Bronchial epithelial cell (primary cell): ENCODE results near the gene ANKH. TPM values are rescaled to one million over a fixed set of nuclear protein-coding genes. Genes with fewer than 3 reads are reported as not detected.

Experiments used
- DNase-seq: peaks from one replicate; pipeline ENCODE4 v3.0.0-alpha.2; 2010; ENCODE audit warnings: low read depth
- FAIRE-seq: peaks from 2 replicates; lab custom pipeline; 2011; peaks lifted over from hg19 to GRCh38; lab: Jason Lieb, UNC
- H3K27me3 ChIP-seq: 2 replicates; pipeline ENCODE4 v1.5.1; 2011; ENCODE audit warnings: low read length; ENCODE audit not compliant: control insufficient read depth, insufficient read depth
- H3K36me3 ChIP-seq: 2 replicates; pipeline ENCODE4 v1.5.1; 2011; ENCODE audit warnings: low read length; ENCODE audit not compliant: control insufficient read depth, insufficient read depth
- H3K4me3 ChIP-seq: 2 replicates; pipeline ENCODE4 v1.5.1; 2011; ENCODE audit warnings: mild to moderate bottlenecking, low read depth, low read length, control low read depth
- CTCF ChIP-seq: IDR thresholded peaks from 2 replicates; pipeline ENCODE4 v1.5.1; 2011; ENCODE audit warnings: mild to moderate bottlenecking, moderate library complexity, low read length, control low read depth, inconsistent platforms; ENCODE audit not compliant: insufficient read depth, severe bottlenecking
- total RNA-seq: library from RNA; depleted of rRNA; stranded (reverse); fragments of >200 nt; gene quantifications from 2 replicates; pipeline ENCODE4 v1.2.1, GENCODE V29; 2014

Gene ANKH
- total RNA-seq, 1 donor from 2014 or later, result 12.9 TPM

DNA sequence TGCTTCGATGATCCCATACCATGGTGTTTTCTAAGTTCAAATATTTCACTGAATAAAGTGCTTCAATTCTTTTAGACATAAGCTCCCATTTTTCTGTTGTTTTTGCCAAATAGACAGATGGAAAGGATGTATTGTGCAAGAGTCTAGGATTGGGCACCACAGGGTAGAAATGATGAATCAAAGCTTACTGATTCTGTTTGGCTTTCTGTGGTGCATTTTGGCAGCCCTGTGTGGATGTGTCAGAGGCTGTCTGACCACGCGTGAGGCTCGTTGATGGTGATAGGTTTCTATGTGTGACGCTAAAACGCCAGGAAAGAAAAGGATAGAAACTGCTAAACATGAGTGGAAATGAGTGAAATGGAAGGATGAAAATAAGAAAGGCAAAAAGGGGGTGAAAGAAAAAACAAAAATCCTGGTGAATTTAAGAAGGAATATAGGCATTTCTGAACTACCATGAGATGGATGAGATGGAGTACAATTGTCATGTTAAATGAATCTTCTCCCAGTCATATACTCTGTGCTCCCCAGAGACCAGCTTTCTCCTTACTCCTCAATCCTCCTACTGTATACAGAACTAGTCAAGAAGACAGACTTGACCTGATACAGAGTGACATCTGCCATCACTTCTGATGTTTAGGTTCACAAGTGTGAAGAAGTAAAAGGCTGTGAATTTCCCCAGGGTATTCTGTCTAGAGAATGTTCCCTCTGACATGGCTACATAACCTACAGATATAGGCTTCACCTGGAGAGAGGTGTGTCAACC, 54.4 kb downstream of the ANKH start:
- FAIRE-seq, result no peak

DNA sequence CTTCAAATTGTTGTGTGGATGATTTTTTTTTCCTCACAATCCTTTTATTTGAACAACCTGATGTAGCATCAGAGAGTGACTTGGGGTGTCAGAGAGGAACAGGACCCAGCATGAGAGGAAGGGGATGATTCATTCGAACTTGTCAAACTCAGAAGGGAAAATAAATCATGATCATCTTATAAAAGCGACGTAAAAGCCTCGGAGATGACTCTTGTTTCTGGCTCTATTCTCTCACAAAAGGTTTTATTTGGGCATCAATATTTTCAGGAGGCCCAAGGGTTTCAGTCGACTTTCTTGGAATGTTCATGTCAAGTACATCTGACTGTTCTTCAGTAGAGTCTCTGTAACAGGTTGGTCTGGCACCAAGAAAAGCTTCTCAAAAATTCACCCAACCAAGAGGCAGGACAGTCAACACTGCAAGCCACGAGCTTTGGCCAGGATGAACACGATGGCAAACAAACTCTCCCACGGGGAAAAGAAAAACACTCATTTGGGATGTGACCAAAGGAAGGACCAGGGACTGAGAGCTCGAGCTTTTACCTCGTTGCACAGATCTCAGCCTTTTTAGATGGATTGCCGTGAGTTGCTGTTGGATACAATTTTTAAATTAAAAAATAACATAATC, 55.1 kb downstream of the ANKH start:
- no peak overlapping the region for H3K4me3 ChIP-seq
- H3K36me3 ChIP-seq, result no peaks in the 10 kb centered on the region
- no peak for TF ChIP-seq CTCF
- H3K27me3 ChIP-seq, result no peaks in the 10 kb centered on the region
- DNase-seq (peak; percentile 83), FAIRE-seq (no peak)

More for the DNA sequence above, 54.4 kb downstream of the ANKH start:
- no peak overlapping the region for H3K4me3 ChIP-seq
- DNase-seq, result peak; percentile 90
- TF ChIP-seq CTCF, result no peak
- no peaks in the 10 kb centered on the region for H3K36me3 ChIP-seq
- H3K27me3 ChIP-seq, result no peaks in the 10 kb centered on the region

GRCh38 chr5:14813747-14814146, 57.8 kb downstream of the ANKH start:
- no peak for DNase-seq
- Histone ChIP-seq H3K27me3 (no peaks in the 10 kb centered on the region), H3K36me3 (no peaks in the 10 kb centered on the region), H3K4me3 (no peak overlapping the region)
- FAIRE-seq, result no peak
- no peak for TF ChIP-seq CTCF

DNA sequence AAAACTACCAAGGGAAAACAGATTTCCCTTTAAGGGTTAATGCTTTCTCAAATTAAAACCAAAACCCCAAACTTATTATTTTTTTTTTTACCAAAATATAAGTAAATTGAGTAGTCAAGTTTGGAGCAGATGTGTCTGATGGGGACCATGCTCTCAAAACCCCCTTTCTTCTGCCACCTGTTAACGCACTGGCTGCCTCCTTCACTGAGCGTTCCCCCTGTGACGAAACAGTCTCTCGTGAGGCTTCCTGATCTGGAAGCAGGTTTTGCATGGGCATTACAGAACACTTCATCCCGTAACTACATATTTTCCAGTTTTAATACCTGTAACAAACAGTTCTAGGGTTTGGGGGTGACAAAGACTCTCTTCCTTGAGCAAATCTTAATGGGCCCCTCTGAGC, 59.4 kb downstream of the ANKH start:
- H3K27me3 ChIP-seq, result no peaks in the 10 kb centered on the region
- no peak overlapping the region for H3K4me3 ChIP-seq
- no peak for DNase-seq
- FAIRE-seq, result no peak
- no peak for TF ChIP-seq CTCF
- H3K36me3 ChIP-seq, result no peaks in the 10 kb centered on the region

GRCh38 chr5:14810928-14811572, 60.5 kb downstream of the ANKH start:
- no peak for TF ChIP-seq CTCF
- Histone ChIP-seq H3K36me3 (no peaks in the 10 kb centered on the region), H3K4me3 (no peak overlapping the region), H3K27me3 (no peaks in the 10 kb centered on the region)
- DNase-seq (no peak), FAIRE-seq (no peak)
